GM18873 (cell line): ENCODE results near the gene NUP210.
A peak's percentile ranks its signal among the peaks of the same experiment; 100 is the strongest.
"Not testable (repeated sequence)": the region's sequence is repeated elsewhere in the genome, so short reads cannot be mapped to it uniquely, and the experiment has no call there.

ENCODE experiments used
- ATAC-seq: cut with Tn5 transposase; IDR thresholded peaks from one replicate; pipeline ENCODE4 v1.9.1; 2021; ENCODE audit warnings: mild to moderate bottlenecking, moderate library complexity, moderate number of reproducible peaks; ENCODE audit not compliant: unreplicated experiment, low FRiP score

Gene NUP210

GRCh38 chr3:13420045-13420830 is at the start of gene NUP210:
Gene NUP210, minus strand, starts transcription at chr3:13420322. Its CDS starts 96 bp downstream, at chr3:13420226.
- no peak for ATAC-seq

- ATAC-seq: no peak
These were observed 46.7 kb upstream of the NUP210 start for GRCh38 chr3:13466781-13467180.

DNA sequence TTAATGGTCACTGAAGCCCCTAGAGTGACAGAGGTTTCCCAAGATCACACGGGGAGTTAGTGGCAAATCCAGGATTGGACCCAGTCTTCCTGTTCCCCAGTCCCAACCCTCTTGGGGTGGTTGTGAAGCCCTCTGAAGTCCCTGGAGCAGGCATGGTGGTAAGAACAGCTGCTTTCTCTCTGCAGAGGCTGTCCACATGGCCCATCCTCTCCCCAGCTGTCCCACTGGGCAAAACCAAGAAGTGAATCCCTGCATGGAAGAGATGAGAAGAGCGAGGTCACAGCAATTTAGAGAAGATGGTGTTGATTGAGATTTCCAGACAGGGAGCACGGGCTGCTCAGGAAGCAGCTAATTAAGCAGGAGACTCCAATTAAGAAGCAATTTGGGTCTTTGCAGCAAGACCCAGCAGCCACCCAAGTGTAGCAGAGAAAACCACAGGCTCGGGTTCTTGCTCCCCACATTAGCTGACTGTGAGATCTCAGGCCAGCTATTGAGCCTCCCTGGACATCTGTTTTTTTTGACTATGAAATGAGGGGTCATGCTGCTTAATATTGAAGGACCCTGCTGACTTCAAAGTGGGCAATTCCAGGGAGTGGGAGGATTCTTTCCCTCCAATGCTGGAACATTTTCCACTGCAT is 45.2 kb upstream of the NUP210 start:
- no peak for ATAC-seq

DNA sequence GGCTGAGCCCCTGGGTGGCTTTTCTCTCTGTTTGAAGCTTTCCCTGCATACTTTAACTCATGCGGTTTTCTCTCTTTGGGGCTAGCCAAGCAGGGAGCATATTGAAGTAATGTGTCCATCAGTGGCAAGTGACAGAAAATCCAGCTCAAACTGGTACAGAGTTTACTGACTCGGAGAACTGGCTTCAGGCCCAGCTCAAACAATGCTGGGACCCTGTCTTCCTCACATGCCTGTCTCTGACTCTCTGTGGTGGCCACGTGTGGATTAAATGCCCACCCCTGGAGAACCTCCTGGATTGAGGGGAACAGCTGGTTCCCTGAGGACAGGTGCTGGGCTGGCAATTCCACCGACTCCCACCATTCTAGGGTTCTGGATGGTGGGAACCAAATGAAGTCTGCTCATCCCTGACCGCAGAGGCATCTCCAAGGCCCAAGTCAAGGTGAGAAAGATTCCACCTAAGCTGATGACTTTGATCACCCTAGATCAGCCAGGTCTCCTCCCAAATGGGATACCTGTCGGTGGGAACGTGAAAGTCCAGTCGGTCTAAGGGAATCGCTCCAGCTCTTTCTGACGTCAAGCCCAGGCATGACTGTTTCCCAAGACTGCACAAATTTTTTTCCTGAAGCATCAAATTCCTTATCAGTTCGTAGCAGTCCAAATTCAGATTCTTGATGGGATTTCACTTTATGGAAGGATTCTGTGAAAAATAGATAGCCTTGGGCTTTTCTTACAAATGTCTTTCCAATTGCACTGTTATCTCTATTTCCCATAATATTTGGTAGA is 43.7 kb upstream of the NUP210 start:
- ATAC-seq: no peak

DNA sequence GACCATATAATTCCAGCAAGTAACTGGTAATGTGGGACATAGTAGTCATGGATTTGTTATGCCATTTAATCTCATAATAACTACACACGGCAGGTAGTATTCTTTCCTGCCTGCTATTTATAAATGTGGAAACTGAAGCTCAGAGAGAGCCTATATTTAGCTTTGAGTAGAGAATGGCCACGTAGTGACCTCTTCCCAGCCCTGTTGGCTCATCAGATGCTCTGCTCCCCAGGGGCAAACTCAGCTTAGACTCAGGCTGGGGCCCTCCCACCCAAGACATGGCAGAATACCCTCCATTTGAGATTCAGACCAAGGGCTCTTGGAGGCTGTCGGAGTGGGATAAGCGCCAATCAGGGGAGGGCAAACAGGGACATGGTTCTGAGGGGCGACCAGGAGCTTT is 42.7 kb upstream of the NUP210 start:
- ATAC-seq: no peak

- no peak for ATAC-seq
These were observed 42.1 kb upstream of the NUP210 start for GRCh38 chr3:13462125-13462629.

DNA sequence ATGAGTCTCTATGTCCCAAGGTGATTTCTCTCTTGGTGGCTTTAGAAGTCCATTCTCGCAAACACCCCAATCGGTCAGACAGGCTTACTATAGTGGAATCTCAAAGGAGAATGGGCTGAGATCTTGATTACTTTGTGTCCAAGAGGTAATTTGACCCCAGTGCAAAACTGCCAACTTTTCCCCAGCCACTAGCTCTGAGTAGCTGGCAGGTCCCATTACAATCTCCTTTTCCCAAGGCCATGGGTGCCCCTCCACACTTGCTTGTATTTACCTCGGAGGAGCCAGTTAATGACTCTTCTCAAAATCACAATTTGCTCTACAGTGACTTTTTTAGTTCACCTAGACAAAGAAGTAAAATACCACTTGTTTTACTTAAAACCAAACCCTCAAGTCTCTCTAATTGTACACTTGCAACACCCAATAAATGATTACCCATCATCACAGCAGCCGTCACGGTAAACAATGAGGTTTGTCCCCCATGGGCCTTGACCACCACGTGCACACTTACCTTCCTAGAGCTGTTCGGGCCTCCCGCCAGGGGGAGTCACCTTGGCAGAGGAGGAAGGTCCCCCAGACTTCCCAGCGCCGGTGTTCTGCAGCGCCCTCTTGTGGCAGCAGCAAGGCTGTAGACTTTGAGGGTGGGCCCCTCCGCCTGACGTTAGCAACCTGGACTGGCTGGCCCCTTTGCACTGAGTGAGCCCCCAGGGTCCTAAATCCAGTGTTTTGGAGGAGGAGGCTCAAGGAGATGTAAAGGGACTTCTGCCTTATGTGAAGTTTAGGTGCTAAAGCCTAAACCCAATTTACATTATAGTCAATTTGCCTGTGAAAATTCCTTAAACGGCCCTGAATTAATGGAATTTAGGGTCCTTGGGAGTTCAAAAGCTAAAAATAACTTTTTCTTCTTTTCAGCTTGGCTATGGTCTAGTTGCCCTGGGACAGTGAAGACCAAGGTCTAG is 41.3 kb upstream of the NUP210 start:
- ATAC-seq: no peak

DNA sequence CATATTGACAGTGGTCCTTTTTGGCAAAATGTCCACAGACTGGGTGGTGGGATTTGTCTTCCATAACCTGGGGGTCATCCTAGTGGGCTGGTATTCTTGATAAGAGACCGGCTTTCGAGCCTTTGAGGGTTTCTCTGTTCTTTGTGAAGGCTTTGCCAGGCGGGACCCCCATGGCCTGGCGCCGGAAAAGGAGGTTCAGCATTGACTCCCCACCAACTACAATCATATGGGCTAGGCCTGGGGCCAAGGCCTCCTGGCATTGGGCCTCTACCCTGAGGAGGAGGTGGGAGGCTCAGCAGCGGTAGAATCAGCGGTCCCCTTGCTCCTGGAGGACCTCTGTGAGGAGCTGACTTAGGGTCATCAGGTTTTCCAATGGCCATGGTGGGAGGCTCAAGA is 40.2 kb upstream of the NUP210 start:
- no peak for ATAC-seq

GRCh38 chr3:13459605-13460340 is 39.7 kb upstream of the NUP210 start:
- no peak for ATAC-seq

- ATAC-seq: no peak
These were observed 37.5 kb upstream of the NUP210 start for GRCh38 chr3:13457593-13457992.

DNA sequence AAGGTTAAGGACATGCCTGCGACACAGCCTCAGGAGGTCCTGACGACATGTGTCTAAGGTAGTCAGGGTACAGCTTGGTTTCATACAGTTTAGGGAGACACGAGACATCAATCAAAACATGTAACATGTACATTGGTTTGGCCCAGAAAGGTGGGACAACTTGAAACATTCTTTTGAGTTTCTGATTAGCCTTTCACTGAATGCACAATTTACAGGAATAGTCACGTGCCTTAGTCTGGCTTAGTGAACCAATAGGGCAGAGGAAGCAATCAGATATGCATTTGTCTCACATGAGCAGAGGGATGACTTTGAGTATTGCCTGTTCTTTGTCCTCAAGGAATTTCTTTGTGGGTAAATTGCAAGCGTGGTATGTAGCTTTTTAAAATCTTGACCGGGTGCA is 35.5 kb upstream of the NUP210 start:
- ATAC-seq: no peak

- no peak for ATAC-seq
These were observed 32.6 kb upstream of the NUP210 start for GRCh38 chr3:13452490-13453335.

DNA sequence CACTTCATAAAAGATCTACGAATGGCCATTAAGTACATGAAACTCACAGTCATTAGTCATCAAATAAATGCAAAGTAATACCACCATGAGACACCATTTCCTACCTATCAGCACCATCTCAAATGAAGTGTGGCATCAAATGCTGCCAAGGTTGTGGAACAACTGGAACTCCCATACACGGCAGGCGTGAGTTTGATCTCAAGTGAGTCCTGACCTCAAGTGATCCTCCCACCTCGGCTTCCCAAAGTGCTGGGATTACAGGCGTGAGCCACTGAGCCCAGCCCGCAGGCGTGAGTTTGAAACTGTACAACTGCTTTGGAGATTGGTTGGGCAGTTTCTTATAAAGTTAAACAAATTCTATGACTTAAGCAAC is 31.2 kb upstream of the NUP210 start:
- peak; percentile 4 for ATAC-seq

DNA sequence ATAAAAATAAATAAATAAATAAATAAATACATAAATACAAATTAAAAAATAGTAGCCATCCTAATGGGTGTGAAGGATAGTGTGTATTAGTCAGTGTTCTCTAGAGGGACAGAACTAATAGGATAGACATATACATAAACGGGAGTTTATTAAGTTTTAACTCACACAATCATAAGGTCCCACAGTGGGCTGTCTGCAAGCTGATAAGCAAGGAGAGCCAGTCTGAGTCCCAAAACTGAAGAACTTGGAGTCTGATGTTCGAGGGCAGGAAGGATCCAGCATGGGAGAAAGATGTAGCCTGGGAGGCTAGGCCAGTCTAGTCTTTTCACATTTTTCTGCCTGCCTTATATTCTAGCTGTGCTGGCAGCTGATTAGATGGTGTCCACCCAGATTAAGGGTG is 22.8 kb upstream of the NUP210 start:
- ATAC-seq: not testable (repeated sequence)

DNA sequence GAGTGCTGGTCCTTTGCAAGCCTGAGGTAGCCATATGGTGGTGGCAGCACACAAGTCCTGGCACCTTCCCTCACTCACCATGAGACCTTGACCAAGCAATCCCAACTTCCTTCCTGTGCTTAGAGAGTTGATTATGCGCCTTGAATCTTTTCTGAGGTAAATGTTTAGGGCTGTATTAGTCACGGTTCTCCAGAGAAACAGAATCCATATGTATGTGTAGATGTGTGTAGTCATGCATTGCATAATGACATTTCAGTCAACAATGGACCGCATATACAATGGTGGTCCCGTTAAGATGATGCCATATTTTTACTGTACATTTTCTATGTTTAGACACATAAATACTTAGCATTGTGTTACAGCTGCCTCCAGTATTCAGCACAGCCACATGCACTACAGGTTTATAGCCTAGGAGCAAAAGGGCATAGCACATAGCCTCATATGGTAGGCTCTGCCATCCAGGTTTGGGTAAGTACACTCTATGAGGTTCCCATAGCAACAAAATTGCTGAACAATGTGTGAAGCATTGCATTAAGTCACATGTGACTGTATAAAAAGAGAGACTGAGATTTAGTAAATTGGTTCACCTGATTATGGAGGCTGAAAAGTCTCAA is 20.2 kb upstream of the NUP210 start:
- ATAC-seq: no peak

GRCh38 chr3:13436213-13436612 is 16.1 kb upstream of the NUP210 start:
- ATAC-seq: not testable (repeated sequence)

GRCh38 chr3:13433912-13434311 is 13.8 kb upstream of the NUP210 start:
- no peak for ATAC-seq

DNA sequence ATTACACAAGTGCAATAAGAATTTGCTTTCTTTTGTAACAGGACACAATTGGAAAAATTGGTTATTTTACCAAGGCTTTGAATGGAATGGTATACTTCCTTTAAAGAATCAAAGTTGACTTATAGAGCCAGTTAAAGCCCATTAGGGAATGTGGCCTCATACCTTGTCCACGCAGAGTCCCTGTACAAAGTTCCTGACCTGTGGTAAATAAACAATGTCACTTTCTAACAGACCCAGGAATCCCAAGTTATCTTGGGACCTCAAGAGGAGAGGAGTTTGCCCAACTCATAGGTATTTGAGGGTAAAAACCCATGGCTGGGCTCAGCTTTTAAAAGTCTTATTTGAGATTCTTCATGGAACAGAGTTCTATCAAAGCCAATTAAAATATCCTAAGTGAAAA is 12.0 kb upstream of the NUP210 start:
- ATAC-seq: no peak
